SK-N-SH (cell line): ENCODE measurements around the gene SPRN.

Source experiments
- FOXM1 ChIP-seq: IDR thresholded peaks from 2 replicates; pipeline ENCODE4 v1.4.0; 2012; ENCODE audit warnings: low read depth, mild to moderate bottlenecking
- POLR2AphosphoS5 ChIP-seq: IDR thresholded peaks from 2 replicates; pipeline ENCODE4 v1.6.1; 2012; ENCODE audit warnings: low read depth, low read length
- TEAD4 ChIP-seq: IDR thresholded peaks from 2 replicates; pipeline ENCODE4 v1.4.0; 2012; ENCODE audit warnings: mild to moderate bottlenecking, borderline replicate concordance; ENCODE audit not compliant: insufficient read depth
- TF ChIP-seq, protein P1 (sequence below): IDR thresholded peaks from 2 replicates; pipeline ENCODE4 v1.4.0; 2012; ENCODE audit warnings: low read depth

DNA sequence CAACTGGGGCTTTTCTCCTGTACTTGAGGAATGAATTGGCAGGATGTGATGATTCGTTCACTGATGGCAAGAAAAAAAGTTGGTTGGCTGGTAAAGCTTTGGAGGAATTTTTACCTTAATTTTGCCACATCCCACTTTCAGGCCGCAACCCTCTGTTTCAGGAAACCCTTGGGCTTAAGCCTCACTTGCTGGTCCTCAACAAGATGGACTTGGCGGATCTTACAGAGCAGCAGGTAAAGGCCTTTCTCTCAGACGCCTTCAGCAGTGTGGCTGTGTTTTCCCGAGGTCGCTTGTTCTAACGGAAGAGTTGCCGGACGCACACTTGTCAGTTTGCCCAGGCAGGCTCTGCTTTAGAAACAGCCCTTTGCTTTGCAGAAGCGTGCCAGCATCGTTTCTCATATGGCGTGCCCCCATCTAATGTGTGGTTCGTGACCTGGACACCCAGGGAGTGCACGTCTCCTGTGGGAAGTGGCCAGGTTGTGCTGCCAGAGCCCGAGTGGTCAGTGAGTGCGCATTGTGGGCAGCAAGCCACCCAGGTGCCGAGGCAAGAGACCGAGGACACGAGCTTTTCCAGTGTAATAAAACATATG is 28.3 kb downstream of the SPRN start:
- TF ChIP-seq POLR2AphosphoS5 (no peak), TEAD4 (no peak), FOXM1 (no peak)
- TF ChIP-seq, protein P1, sequence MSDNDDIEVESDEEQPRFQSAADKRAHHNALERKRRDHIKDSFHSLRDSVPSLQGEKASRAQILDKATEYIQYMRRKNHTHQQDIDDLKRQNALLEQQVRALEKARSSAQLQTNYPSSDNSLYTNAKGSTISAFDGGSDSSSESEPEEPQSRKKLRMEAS: no peak
